HG03280 (cell line): ENCODE results near the gene SMTNL1.
A peak's percentile ranks its signal among the peaks of the same experiment; 100 is the strongest.

Experiments used
- ATAC-seq: cut with Tn5 transposase; IDR thresholded peaks from one replicate; pipeline ENCODE4 v1.9.1; 2021; ENCODE audit warnings: mild to moderate bottlenecking, moderate library complexity; ENCODE audit not compliant: unreplicated experiment

The SMTNL1 gene

GRCh38 chr11:57536947-57537619 is at the start of gene SMTNL1:
SMTNL1 (plus strand) TSS chr11:57537595; CDS start chr11:57542643, 5,048 bp downstream.
- ATAC-seq: no peak

- ATAC-seq: no peak
These were observed 49.3 kb upstream of the SMTNL1 start for GRCh38 chr11:57487920-57488659.

GRCh38 chr11:57490456-57491248 is 46.7 kb upstream of the SMTNL1 start:
- ATAC-seq: no peak

GRCh38 chr11:57491371-57492061 is 45.9 kb upstream of the SMTNL1 start:
- no peak for ATAC-seq

GRCh38 chr11:57493507-57494503 is 43.6 kb upstream of the SMTNL1 start:
- ATAC-seq: peak; percentile 85

GRCh38 chr11:57496109-57496820 is 41.1 kb upstream of the SMTNL1 start:
- no peak for ATAC-seq

- ATAC-seq: no peak
These were observed 39.8 kb upstream of the SMTNL1 start for GRCh38 chr11:57497303-57498247.

GRCh38 chr11:57498540-57498939 is 38.9 kb upstream of the SMTNL1 start:
- ATAC-seq: no peak

- peak; percentile 91 for ATAC-seq
These were observed 37.9 kb upstream of the SMTNL1 start for GRCh38 chr11:57499413-57499982.

- no peak for ATAC-seq
These were observed 37.4 kb upstream of the SMTNL1 start for GRCh38 chr11:57499983-57500461.

GRCh38 chr11:57500515-57500914 is 36.9 kb upstream of the SMTNL1 start:
- no peak for ATAC-seq

- ATAC-seq: no peak
These were observed 36.5 kb upstream of the SMTNL1 start for GRCh38 chr11:57500926-57501325.

- no peak for ATAC-seq
These were observed 35.4 kb upstream of the SMTNL1 start for GRCh38 chr11:57501953-57502352.

GRCh38 chr11:57502376-57502775 is 35.0 kb upstream of the SMTNL1 start:
- no peak for ATAC-seq

- no peak for ATAC-seq
These were observed 34.5 kb upstream of the SMTNL1 start for GRCh38 chr11:57502870-57503269.

GRCh38 chr11:57504511-57504910 is 32.9 kb upstream of the SMTNL1 start:
- no peak for ATAC-seq

GRCh38 chr11:57506522-57506921 is 30.9 kb upstream of the SMTNL1 start:
- no peak for ATAC-seq
